Smooth muscle cell (in vitro differentiated cells): Measurements from ENCODE around the gene DGKG. TPM values are rescaled to one million over a fixed set of nuclear protein-coding genes. Genes with fewer than 3 reads are reported as not detected.

Experiments
- DNase-seq: peaks from one replicate; lab custom pipeline; 2025; ENCODE audit not compliant: unreplicated experiment; lab: John Stamatoyannopoulos, UW
- H2AFZ ChIP-seq: fragments of 200-600 bp; sonication (generic); 2 replicates; pipeline ENCODE4 v1.6.0; 2016; ENCODE audit warnings: antibody characterized with exemption, low read depth, mild to moderate bottlenecking
- H3F3A ChIP-seq: fragments of 200-600 bp; sonication (generic); 2 replicates; pipeline ENCODE4 v1.6.0; 2017; ENCODE audit warnings: antibody characterized with exemption, low read depth
- H3K27ac ChIP-seq: fragments of 200-600 bp; sonication (generic); 2 replicates; pipeline ENCODE4 v1.5.1; 2016; ENCODE audit warnings: low read depth, mild to moderate bottlenecking
- H3K27me3 ChIP-seq: fragments of 200-600 bp; sonication (generic); 2 replicates; pipeline ENCODE4 v1.6.1; 2016; ENCODE audit warnings: low read depth, mild to moderate bottlenecking
- H3K36me3 ChIP-seq: fragments of 200-600 bp; sonication (generic); 2 replicates; pipeline ENCODE4 v1.5.1; 2016; ENCODE audit warnings: low read depth
- H3K4me1 ChIP-seq: fragments of 200-600 bp; sonication (generic); 2 replicates; pipeline ENCODE4 v1.5.1; 2016; ENCODE audit warnings: low read depth
- H3K4me2 ChIP-seq: fragments of 200-600 bp; sonication (generic); 2 replicates; pipeline ENCODE4 v1.6.0; 2016; ENCODE audit warnings: mild to moderate bottlenecking
- H3K4me3 ChIP-seq: fragments of 200-600 bp; sonication (generic); 2 replicates; pipeline ENCODE4 v1.5.1; 2016; ENCODE audit warnings: mild to moderate bottlenecking
- H3K79me2 ChIP-seq: fragments of 200-600 bp; sonication (generic); 2 replicates; pipeline ENCODE4 v1.6.0; 2016; ENCODE audit warnings: low read depth, mild to moderate bottlenecking
- H3K9ac ChIP-seq: fragments of 200-600 bp; sonication (generic); 2 replicates; pipeline ENCODE4 v1.6.0; 2016; ENCODE audit warnings: low read depth
- H3K9me3 ChIP-seq: fragments of 200-600 bp; sonication (generic); replicated peaks from 2 replicates; pipeline ENCODE4 v1.5.1; 2016; ENCODE audit warnings: low read depth
- H4K20me1 ChIP-seq: fragments of 200-600 bp; sonication (generic); 2 replicates; pipeline ENCODE4 v1.6.0; 2016; ENCODE audit warnings: low read depth
- WGBS: methylation state at CpG from one replicate; pipeline ENCODE4 v1.1.7; 2016; ENCODE audit warnings: low lambda C conversion rate; 5-methylcytosine and 5-hydroxymethylcytosine counted together
- polyA plus RNA-seq: library from polyadenylated mRNA; unstranded; fragments of >200 nt; fragmentation: Nextera tagmentation; extraction: Ambion mirVana; gene quantifications from 2 replicates; pipeline ENCODE4 v1.2.1, GENCODE V29; 2016
- total RNA-seq: library from RNA; depleted of rRNA; stranded (reverse); fragments of >200 nt; gene quantifications from 2 replicates; pipeline ENCODE4 v1.2.3, GENCODE V29; 2014
- TF ChIP-seq, protein P1 (sequence below): fragments of 200-600 bp; sonication (generic); IDR thresholded peaks from 2 replicates; pipeline ENCODE4 v1.5.1; 2017; ENCODE audit warnings: borderline replicate concordance, mild to moderate bottlenecking, antibody characterized with exemption; ENCODE audit not compliant: insufficient read depth, poor library complexity, severe bottlenecking

Gene DGKG
- total and polyA plus RNA-seq, 2 experiments from 2014 or later: 0.64 TPM; not detected in 1

- TF ChIP-seq, protein P1, sequence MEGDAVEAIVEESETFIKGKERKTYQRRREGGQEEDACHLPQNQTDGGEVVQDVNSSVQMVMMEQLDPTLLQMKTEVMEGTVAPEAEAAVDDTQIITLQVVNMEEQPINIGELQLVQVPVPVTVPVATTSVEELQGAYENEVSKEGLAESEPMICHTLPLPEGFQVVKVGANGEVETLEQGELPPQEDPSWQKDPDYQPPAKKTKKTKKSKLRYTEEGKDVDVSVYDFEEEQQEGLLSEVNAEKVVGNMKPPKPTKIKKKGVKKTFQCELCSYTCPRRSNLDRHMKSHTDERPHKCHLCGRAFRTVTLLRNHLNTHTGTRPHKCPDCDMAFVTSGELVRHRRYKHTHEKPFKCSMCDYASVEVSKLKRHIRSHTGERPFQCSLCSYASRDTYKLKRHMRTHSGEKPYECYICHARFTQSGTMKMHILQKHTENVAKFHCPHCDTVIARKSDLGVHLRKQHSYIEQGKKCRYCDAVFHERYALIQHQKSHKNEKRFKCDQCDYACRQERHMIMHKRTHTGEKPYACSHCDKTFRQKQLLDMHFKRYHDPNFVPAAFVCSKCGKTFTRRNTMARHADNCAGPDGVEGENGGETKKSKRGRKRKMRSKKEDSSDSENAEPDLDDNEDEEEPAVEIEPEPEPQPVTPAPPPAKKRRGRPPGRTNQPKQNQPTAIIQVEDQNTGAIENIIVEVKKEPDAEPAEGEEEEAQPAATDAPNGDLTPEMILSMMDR: no peak
- no peaks in the 10 kb centered on the region for H3K27me3 ChIP-seq
- no peaks in the 10 kb centered on the region for H3K9me3 ChIP-seq
- no peak overlapping the region for H3K4me3 ChIP-seq
- no peaks in the 10 kb centered on the region for H3F3A ChIP-seq
- H3K79me2 ChIP-seq: no peaks in the 10 kb centered on the region
- H2AFZ ChIP-seq: no peak overlapping the region
- no peak overlapping the region for H3K4me2 ChIP-seq
- DNase-seq: no peak
- WGBS: 85% methylated on average over 6 of the region's 6 CpGs
- no peaks in the 10 kb centered on the region for H3K36me3 ChIP-seq
- H4K20me1 ChIP-seq: no peaks in the 10 kb centered on the region
- H3K4me1 ChIP-seq: no peaks in the 10 kb centered on the region
- no peak overlapping the region for H3K9ac ChIP-seq
- no peak overlapping the region for H3K27ac ChIP-seq
Observed at GRCh38 chr3:186182850-186183249, 179.2 kb downstream of the DGKG start.

- no peaks in the 10 kb centered on the region for H3K4me1 ChIP-seq
- H3K79me2 ChIP-seq: no peaks in the 10 kb centered on the region
- H3K27ac ChIP-seq: no peak overlapping the region
- 91% methylated on average over 2 of the region's 2 CpGs for WGBS
- no peak for DNase-seq
- TF ChIP-seq, protein P1: no peak
- H3K36me3 ChIP-seq: no peaks in the 10 kb centered on the region
- no peaks in the 10 kb centered on the region for H3K9me3 ChIP-seq
- H3K4me2 ChIP-seq: no peak overlapping the region
- no peak overlapping the region for H3K4me3 ChIP-seq
- H4K20me1 ChIP-seq: no peaks in the 10 kb centered on the region
- no peaks in the 10 kb centered on the region for H3F3A ChIP-seq
- H3K27me3 ChIP-seq: no peaks in the 10 kb centered on the region
- no peak overlapping the region for H2AFZ ChIP-seq
- no peak overlapping the region for H3K9ac ChIP-seq
Observed at GRCh38 chr3:186181901-186182300, 180.1 kb downstream of the DGKG start.

DNA sequence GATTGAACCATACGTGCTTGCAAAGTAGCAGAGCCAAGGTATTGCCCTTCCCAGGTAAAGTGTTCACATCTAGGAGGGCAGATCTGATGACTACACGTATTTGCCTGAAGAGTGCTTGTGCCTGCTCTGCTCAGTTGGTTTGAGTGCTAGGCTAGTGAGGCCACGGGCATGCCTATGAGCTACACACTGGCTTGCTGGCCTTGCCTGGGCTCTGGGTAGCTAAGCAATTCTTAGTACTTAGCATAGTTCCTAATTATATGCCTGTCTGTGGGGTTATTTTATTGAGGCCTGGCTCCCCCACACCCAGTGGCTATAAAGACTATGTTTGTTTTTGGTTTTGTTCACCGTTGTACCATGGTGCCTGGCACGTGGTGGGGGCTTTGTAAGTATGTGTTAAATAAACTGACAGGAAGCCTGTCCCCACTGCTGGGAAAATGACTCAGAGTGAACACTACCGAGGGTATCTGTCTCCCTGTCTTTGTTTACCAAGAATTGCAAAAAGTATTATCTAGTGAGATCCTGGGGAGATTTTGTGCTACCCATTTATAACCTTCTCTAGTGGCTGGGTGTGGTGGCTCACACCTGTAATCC, 181.0 kb downstream of the DGKG start:
- 47% methylated on average over 6 of the region's 6 CpGs for WGBS
- TF ChIP-seq, protein P1: no peak
- Histone ChIP-seq H2AFZ (no peak overlapping the region), H3K79me2 (no peaks in the 10 kb centered on the region), H3K36me3 (no peaks in the 10 kb centered on the region), H3K9me3 (no peaks in the 10 kb centered on the region), H3K4me3 (no peak overlapping the region), H3K27ac (no peak overlapping the region), H3K4me2 (no peak overlapping the region), H3K9ac (no peak overlapping the region), H3K27me3 (no peaks in the 10 kb centered on the region), H4K20me1 (no peaks in the 10 kb centered on the region), H3F3A (no peaks in the 10 kb centered on the region), H3K4me1 (no peaks in the 10 kb centered on the region)
- DNase-seq: no peak

GRCh38 chr3:186180151-186180550, 181.9 kb downstream of the DGKG start:
- no peaks in the 10 kb centered on the region for H3K27me3 ChIP-seq
- H3K4me2 ChIP-seq: no peak overlapping the region
- no peak overlapping the region for H2AFZ ChIP-seq
- DNase-seq: no peak
- no peak overlapping the region for H3K27ac ChIP-seq
- H3K36me3 ChIP-seq: no peaks in the 10 kb centered on the region
- TF ChIP-seq, protein P1: no peak
- no peaks in the 10 kb centered on the region for H3K4me1 ChIP-seq
- H3K9ac ChIP-seq: no peak overlapping the region
- 70% methylated on average over 5 of the region's 5 CpGs for WGBS
- H3K4me3 ChIP-seq: no peak overlapping the region
- H3F3A ChIP-seq: no peaks in the 10 kb centered on the region
- no peaks in the 10 kb centered on the region for H3K79me2 ChIP-seq
- no peaks in the 10 kb centered on the region for H4K20me1 ChIP-seq
- H3K9me3 ChIP-seq: no peaks in the 10 kb centered on the region
